Heart left ventricle (tissue), 13 donors: ENCODE data around the gene ZNF337.

Experiments
- POLR2A ChIP-seq, 2 donors: fragments of 450-650 bp; IDR thresholded peaks; one replicate each; pipeline ENCODE4 v1.6.1; 2017; ENCODE audit warnings: antibody characterized with exemption in 2 of 2, mild to moderate bottlenecking in 2 of 2, moderate library complexity in 2 of 2
- TF ChIP-seq, protein P1 (sequence below), 12 donors: fragments of 200-600 bp; sonication (generic) in 4 of 12; IDR thresholded peaks; one replicate each; pipeline versions ENCODE4 v1.5.0 to v1.8.0; 2018 to 2022; ENCODE audit warnings: antibody characterized with exemption in 12 of 12, mild to moderate bottlenecking in 5 of 12
- donor health status: ischemic (EF 13 %, LVEDD 7.1; RV severe dilation, severe dysfunction).
- donor health status: DM: no; HTN: yes; CAD: no.
- donor health status: DM: no; HTN: no; CAD: no.
- donor health status: ischemic (EF 25% LVEDD 6.9; RV normal size, moderate dysfunction).
- donor health status: ischemic (EF 25% LVEDD 5.7; RV mildly dilated, moderate dysfunction).
- donor health status: ischemic (EF 35%, LVEDD 5.7; RV mildly dilated, moderate dysfunction).
- donor health status: nonischemic (EF 11% LVEDD 7.7; RV severe dilation, severe dysfunction).
- donor health status: DM: yes; HTN: yes; CAD: no.
- donor health status: PGD.
- donor health status: ischemic (EF 29% LVEDD 5.4; RV normal size, mild dysfunction).
- donor health status: nonischemic (EF 23%, LVEDD 6.1; RV moderate dilation, normal function).

DNA sequence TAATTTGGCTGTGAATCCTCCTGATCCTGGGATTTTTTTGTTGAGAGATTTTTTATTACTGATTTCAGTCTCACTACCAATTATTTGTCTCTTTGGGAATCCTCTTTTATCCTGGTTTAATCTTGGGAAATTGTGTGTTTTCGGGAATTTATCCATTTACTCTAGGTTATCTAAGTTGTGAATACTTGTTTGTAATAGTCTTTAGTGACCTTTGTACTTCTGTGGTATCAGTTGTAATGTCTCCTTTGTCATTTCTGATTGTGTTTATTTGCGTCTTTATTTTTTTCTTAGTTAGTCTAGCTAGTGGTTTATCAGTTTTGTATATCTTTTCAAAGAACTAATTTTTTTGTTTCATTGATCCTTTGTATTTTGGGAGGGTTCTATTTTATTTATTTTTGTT, 27.3 kb upstream of the ZNF337 start:
- TF ChIP-seq, protein P1, sequence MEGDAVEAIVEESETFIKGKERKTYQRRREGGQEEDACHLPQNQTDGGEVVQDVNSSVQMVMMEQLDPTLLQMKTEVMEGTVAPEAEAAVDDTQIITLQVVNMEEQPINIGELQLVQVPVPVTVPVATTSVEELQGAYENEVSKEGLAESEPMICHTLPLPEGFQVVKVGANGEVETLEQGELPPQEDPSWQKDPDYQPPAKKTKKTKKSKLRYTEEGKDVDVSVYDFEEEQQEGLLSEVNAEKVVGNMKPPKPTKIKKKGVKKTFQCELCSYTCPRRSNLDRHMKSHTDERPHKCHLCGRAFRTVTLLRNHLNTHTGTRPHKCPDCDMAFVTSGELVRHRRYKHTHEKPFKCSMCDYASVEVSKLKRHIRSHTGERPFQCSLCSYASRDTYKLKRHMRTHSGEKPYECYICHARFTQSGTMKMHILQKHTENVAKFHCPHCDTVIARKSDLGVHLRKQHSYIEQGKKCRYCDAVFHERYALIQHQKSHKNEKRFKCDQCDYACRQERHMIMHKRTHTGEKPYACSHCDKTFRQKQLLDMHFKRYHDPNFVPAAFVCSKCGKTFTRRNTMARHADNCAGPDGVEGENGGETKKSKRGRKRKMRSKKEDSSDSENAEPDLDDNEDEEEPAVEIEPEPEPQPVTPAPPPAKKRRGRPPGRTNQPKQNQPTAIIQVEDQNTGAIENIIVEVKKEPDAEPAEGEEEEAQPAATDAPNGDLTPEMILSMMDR (IDR thresholded peaks at IDR 0.05), result no peak
- no peak for TF ChIP-seq POLR2A (IDR thresholded peaks at IDR 0.05)
